GM23338 (cell line): ENCODE data around the gene C11orf24. TPM values are rescaled to one million over a fixed set of nuclear protein-coding genes. Genes with fewer than 3 reads are reported as not detected.

Source experiments
- ATAC-seq: fragments of 200-7000 bp; cut with Tn5 transposase; 3 replicates; pipeline ENCODE4 v1.9.1; 2020
- DNase-seq: peaks from one replicate; pipeline ENCODE4 v3.0.0-alpha.2; 2015; ENCODE audit warnings: low spot score
- H2AFZ ChIP-seq: fragments of 200-600 bp; sonication (generic); 2 replicates; pipeline ENCODE4 v1.8.0; 2016; ENCODE audit warnings: antibody characterized with exemption, mild to moderate bottlenecking, moderate library complexity
- H3F3A ChIP-seq: fragments of 200-600 bp; sonication (generic); replicated peaks from 2 replicates; pipeline ENCODE4 v1.8.0; 2017; ENCODE audit warnings: antibody characterized with exemption, mixed run types, low read depth
- H3K27ac ChIP-seq: fragments of 200-600 bp; sonication (generic); 2 replicates; pipeline ENCODE4 v1.6.1; 2016; ENCODE audit warnings: low read depth
- H3K27me3 ChIP-seq: fragments of 200-600 bp; sonication (generic); 2 replicates; pipeline ENCODE4 v1.8.0; 2016; ENCODE audit warnings: mild to moderate bottlenecking, mixed run types, moderate library complexity; ENCODE audit not compliant: insufficient read depth
- H3K36me3 ChIP-seq: fragments of 200-600 bp; sonication (generic); 2 replicates; pipeline ENCODE4 v1.8.0; 2016; ENCODE audit warnings: mild to moderate bottlenecking; ENCODE audit not compliant: insufficient read depth
- H3K4me1 ChIP-seq: fragments of 200-600 bp; sonication (generic); 2 replicates; pipeline ENCODE4 v1.8.0; 2016; ENCODE audit warnings: mild to moderate bottlenecking, moderate library complexity; ENCODE audit not compliant: insufficient read depth
- H3K4me2 ChIP-seq: fragments of 200-600 bp; sonication (generic); 2 replicates; pipeline ENCODE4 v1.7.1; 2017; ENCODE audit warnings: mixed run types
- H3K4me3 ChIP-seq: fragments of 200-600 bp; sonication (generic); 2 replicates; pipeline ENCODE4 v1.6.1; 2016; ENCODE audit warnings: mixed run types
- H3K79me2 ChIP-seq: fragments of 200-600 bp; sonication (generic); replicated peaks from 2 replicates; pipeline ENCODE4 v1.8.0; 2017; ENCODE audit warnings: mild to moderate bottlenecking; ENCODE audit not compliant: insufficient read depth
- H3K9me2 ChIP-seq: fragments of 200-600 bp; sonication (generic); 2 replicates; pipeline ENCODE4 v1.8.0; 2017; ENCODE audit not compliant: insufficient read depth
- H4K20me1 ChIP-seq: fragments of 200-600 bp; sonication (generic); replicated peaks from 2 replicates; pipeline ENCODE4 v1.8.0; 2017; ENCODE audit warnings: mild to moderate bottlenecking; ENCODE audit not compliant: insufficient read depth
- H3K27ac Mint-ChIP-seq: 2 replicates; pipeline ENCODE4 v1.8.0; 2020; ENCODE audit warnings: inconsistent platforms, mild to moderate bottlenecking, moderate library complexity, mixed read lengths
- H3K27me3 Mint-ChIP-seq: 3 replicates; pipeline ENCODE4 v1.8.0; 2022; ENCODE audit warnings: low read depth, mild to moderate bottlenecking, moderate library complexity, mixed read lengths, inconsistent platforms; ENCODE audit not compliant: insufficient read depth, poor library complexity
- H3K36me3 Mint-ChIP-seq: 3 replicates; pipeline ENCODE4 v1.8.0; 2021; ENCODE audit warnings: low read depth, mild to moderate bottlenecking, inconsistent platforms, moderate library complexity, mixed read lengths
- H3K4me1 Mint-ChIP-seq: 3 replicates; pipeline ENCODE4 v1.8.0; 2020; ENCODE audit warnings: mild to moderate bottlenecking, inconsistent platforms, mixed read lengths
- H3K4me3 Mint-ChIP-seq: 3 replicates; pipeline ENCODE4 v1.8.0; 2021; ENCODE audit warnings: moderate library complexity, mild to moderate bottlenecking, inconsistent platforms, mixed read lengths
- H3K9me3 Mint-ChIP-seq: 3 replicates; pipeline ENCODE4 v1.8.0; 2020; ENCODE audit warnings: moderate library complexity, mild to moderate bottlenecking, inconsistent platforms, mixed read lengths
- CREB1 ChIP-seq: fragments of 250-450 bp; sonication (Bioruptor Pico); IDR thresholded peaks from 2 replicates; pipeline ENCODE4 v1.5.0; 2020; ENCODE audit warnings: low read depth, mild to moderate bottlenecking, moderate library complexity
- CTCF ChIP-seq, 2 experiments: fragments of 200-600 bp in 1 of 2; sonication (generic) in 1 of 2; conservative IDR thresholded peaks; 2 replicates each; pipeline versions ENCODE4 v1.5.1 to v1.6.1; 2016 to 2017; ENCODE audit warnings: antibody characterized with exemption in 2 of 2, low read depth in 2 of 2, mild to moderate bottlenecking in 2 of 2, moderate library complexity in 1 of 2
- ETS1 ChIP-seq: IDR thresholded peaks from 2 replicates; pipeline ENCODE4 v1.6.1; 2016; ENCODE audit warnings: antibody characterized with exemption
- EZH2 ChIP-seq: fragments of 200-600 bp; sonication (generic); IDR thresholded peaks from one replicate; pipeline ENCODE4 v1.8.0; 2017; ENCODE audit warnings: antibody characterized with exemption, mild to moderate bottlenecking, low read depth; ENCODE audit not compliant: unreplicated experiment
- EZH2phosphoT487 ChIP-seq: fragments of 200-600 bp; sonication (generic); IDR thresholded peaks from one replicate; pipeline ENCODE4 v1.8.1; 2018; ENCODE audit warnings: antibody characterized with exemption; ENCODE audit not compliant: unreplicated experiment
- JUNB ChIP-seq: IDR thresholded peaks from one replicate; pipeline ENCODE4 v1.6.1; 2016; ENCODE audit warnings: antibody characterized with exemption; ENCODE audit not compliant: unreplicated experiment
- NANOG ChIP-seq: IDR thresholded peaks from 2 replicates; pipeline ENCODE4 v1.6.1; 2016; ENCODE audit warnings: antibody characterized with exemption, borderline replicate concordance
- REST ChIP-seq: IDR thresholded peaks from one replicate; pipeline ENCODE4 v1.6.1; 2018; ENCODE audit warnings: antibody characterized with exemption; ENCODE audit not compliant: unreplicated experiment
- ZNF114 ChIP-seq: fragments of 250-450 bp; sonication (Bioruptor Pico); IDR thresholded peaks from 2 replicates; pipeline ENCODE4 v1.5.0; 2020; ENCODE audit warnings: mild to moderate bottlenecking, moderate library complexity
- polyA plus RNA-seq: library from polyadenylated mRNA; unstranded; fragments of >200 nt; fragmentation: Nextera tagmentation; extraction: Ambion mirVana; gene quantifications from 2 replicates; pipeline ENCODE4 v1.2.1, GENCODE V29; 2016
- total RNA-seq: library from RNA; depleted of rRNA; stranded (reverse); fragments of >200 nt; shearing (Covaris generic); gene quantifications from 2 replicates; pipeline ENCODE4 v1.2.3, GENCODE V29; 2014

C11orf24 gene
- total and polyA plus RNA-seq, 2 experiments from 2014 or later, result 49.8 to 57.5 TPM

DNA sequence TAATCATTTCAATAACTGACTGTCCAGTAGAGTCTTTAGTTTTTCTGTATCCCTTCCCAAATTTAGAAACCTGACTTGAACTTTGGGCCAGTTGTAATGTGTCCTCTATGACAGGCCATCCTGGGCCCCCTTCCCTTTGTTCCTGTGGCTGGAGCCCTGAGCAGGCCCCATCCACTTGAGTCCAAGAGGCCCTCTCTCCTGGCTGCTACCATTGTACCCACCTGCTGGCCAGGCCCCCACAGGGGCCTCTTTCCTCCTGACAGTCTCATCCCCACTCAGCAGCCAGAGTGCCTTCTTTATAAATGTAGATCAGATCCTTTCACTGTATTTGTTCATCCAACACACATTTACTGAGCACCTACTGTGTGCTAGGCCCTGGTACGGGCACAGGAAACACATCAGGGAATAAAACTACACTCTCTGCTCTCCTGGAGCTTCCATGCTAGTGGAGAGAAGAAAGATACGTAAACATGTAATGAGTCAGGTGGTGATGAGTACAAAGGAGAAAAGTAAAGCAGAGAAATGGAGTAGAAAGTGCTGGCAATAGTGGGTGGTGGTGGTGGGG, 37.9 kb upstream of the C11orf24 start:
- peaks cover 17% of the 10 kb centered on the region for H3K9me3 Mint-ChIP-seq
- DNase-seq (no peak), ATAC-seq (no peak)
- Histone ChIP-seq H3K27me3 (peaks cover 12% of the 10 kb centered on the region; the same call in 1 of the 2 replicates), H3K4me2 (no peak overlapping the region), H3K4me3 (no peak overlapping the region), H2AFZ (no peak overlapping the region), H4K20me1 (no peaks in the 10 kb centered on the region), H3K36me3 (no peaks in the 10 kb centered on the region), H3K79me2 (peaks cover 16% of the 10 kb centered on the region), H3K27ac (no peak overlapping the region), H3F3A (peaks cover 9% of the 10 kb centered on the region), H3K9me2 (no peaks in the 10 kb centered on the region), H3K4me1 (peaks cover 18% of the 10 kb centered on the region)
- peaks cover 6% of the 10 kb centered on the region; the same call in 1 of the 3 replicates for H3K36me3 Mint-ChIP-seq
- no peak overlapping the region for H3K27ac Mint-ChIP-seq
- peaks cover 13% of the 10 kb centered on the region for H3K27me3 Mint-ChIP-seq
- TF ChIP-seq NANOG (no peak), REST (no peak)
- no peak overlapping the region for H3K4me3 Mint-ChIP-seq
- H3K4me1 Mint-ChIP-seq, result peaks cover 28% of the 10 kb centered on the region

GRCh38 chr11:68308068-68308467, 36.3 kb upstream of the C11orf24 start:
- Mint-ChIP-seq H3K4me3 (no peak overlapping the region), H3K36me3 (peaks cover 15% of the 10 kb centered on the region), H3K27ac (no peak overlapping the region), H3K27me3 (peaks cover 10% of the 10 kb centered on the region), H3K9me3 (peaks cover 29% of the 10 kb centered on the region), H3K4me1 (peaks cover 15% of the 10 kb centered on the region)
- H3F3A ChIP-seq, result peaks cover 9% of the 10 kb centered on the region
- no peak overlapping the region for H3K4me3 ChIP-seq
- peak overlapping the region; percentile 52 for H2AFZ ChIP-seq
- no peaks in the 10 kb centered on the region for H3K79me2 ChIP-seq
- ATAC-seq (no peak), DNase-seq (no peak)
- H3K27ac ChIP-seq, result no peak overlapping the region
- no peak overlapping the region for H3K4me2 ChIP-seq
- H4K20me1 ChIP-seq, result no peaks in the 10 kb centered on the region
- H3K36me3 ChIP-seq, result no peaks in the 10 kb centered on the region
- peaks cover 7% of the 10 kb centered on the region; the same call in 1 of the 2 replicates for H3K4me1 ChIP-seq
- 0 out of 2 replicates have a peak, but pooled peaks cover 2% of the 10 kb centered on the region for H3K9me2 ChIP-seq
- peaks cover 12% of the 10 kb centered on the region; the same call in 1 of the 2 replicates for H3K27me3 ChIP-seq
- TF ChIP-seq CTCF (conservative IDR thresholded peaks at IDR 0.05; ENCODE audit: low read depth in 2 of 2) (no peak), EZH2 (no peak), JUNB (no peak), REST (no peak), ETS1 (no peak), ZNF114 (no peak), EZH2phosphoT487 (no peak), CREB1 (CRISPR knock-in tag) (no peak)
